Adipocyte (in vitro differentiated cells): Measurements from ENCODE around the gene MYL12A.
A peak's percentile ranks its signal among the peaks of the same experiment; 100 is the strongest.

ENCODE experiments used
- DNase-seq: peaks from one replicate; pipeline ENCODE4 v3.0.0-alpha.2; 2015; ENCODE audit warnings: low read depth
- H3K27me3 ChIP-seq: replicated peaks from 2 replicates; pipeline ENCODE4 v1.7.0; 2013; ENCODE audit warnings: mild to moderate bottlenecking, low read length, moderate library complexity; ENCODE audit not compliant: control insufficient read depth, insufficient read depth
- H3K36me3 ChIP-seq: 2 replicates; pipeline ENCODE4 v1.7.0; 2013; ENCODE audit warnings: low read length, mild to moderate bottlenecking, moderate library complexity; ENCODE audit not compliant: control insufficient read depth, insufficient read depth, severe bottlenecking
- H3K4me1 ChIP-seq: 2 replicates; pipeline ENCODE4 v1.7.0; 2013; ENCODE audit warnings: mild to moderate bottlenecking, low read length, moderate library complexity; ENCODE audit not compliant: control insufficient read depth, insufficient read depth
- H3K4me3 ChIP-seq: 2 replicates; pipeline ENCODE4 v1.7.0; 2013; ENCODE audit warnings: mild to moderate bottlenecking, low read length, moderate library complexity
- H3K9ac ChIP-seq: 2 replicates; pipeline ENCODE4 v1.7.0; 2013; ENCODE audit warnings: mild to moderate bottlenecking, low read length, moderate library complexity
- H3K9me3 ChIP-seq: 2 replicates; pipeline ENCODE4 v1.7.0; 2013; ENCODE audit warnings: mild to moderate bottlenecking, low read length, moderate library complexity; ENCODE audit not compliant: control insufficient read depth

Gene MYL12A

GRCh38 chr18:3294435-3295080, 47.0 kb downstream of the MYL12A start:
- Histone ChIP-seq H3K27me3 (no peaks in the 10 kb centered on the region), H3K4me3 (no peak overlapping the region), H3K36me3 (no peaks in the 10 kb centered on the region), H3K9ac (no peak overlapping the region), H3K9me3 (peaks cover 7% of the 10 kb centered on the region), H3K4me1 (peaks cover 13% of the 10 kb centered on the region)
- no peak for DNase-seq

GRCh38 chr18:3297025-3297984, 49.7 kb downstream of the MYL12A start:
- Histone ChIP-seq H3K9me3 (no peaks in the 10 kb centered on the region), H3K27me3 (no peaks in the 10 kb centered on the region), H3K4me3 (peak overlapping the region; percentile 73), H3K36me3 (no peaks in the 10 kb centered on the region), H3K4me1 (peaks cover 13% of the 10 kb centered on the region), H3K9ac (no peak overlapping the region)
- DNase-seq, result peak; percentile 66

DNA sequence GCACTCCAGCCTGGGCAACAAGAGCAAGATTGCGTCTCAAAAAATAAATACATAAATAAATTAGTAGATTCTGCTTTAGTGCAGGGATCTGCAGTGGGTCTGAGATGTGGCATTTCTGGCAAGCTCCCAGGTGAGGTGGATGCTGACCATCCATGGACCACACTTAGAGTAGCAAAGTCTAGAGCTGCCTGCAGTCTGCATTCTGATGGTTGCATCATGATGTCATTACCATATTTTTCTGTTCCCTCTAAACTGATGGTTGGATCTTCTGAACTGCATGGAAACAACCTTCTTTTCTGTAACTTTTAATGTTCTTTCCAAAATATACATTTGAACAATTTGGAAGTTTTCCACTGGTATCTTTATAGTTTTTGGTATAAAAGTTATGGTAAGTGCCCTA, 57.2 kb downstream of the MYL12A start:
- Histone ChIP-seq H3K27me3 (no peaks in the 10 kb centered on the region), H3K4me3 (no peak overlapping the region)
- DNase-seq, result no peak

GRCh38 chr18:3305354-3305762, 57.8 kb downstream of the MYL12A start:
- DNase-seq, result peak; percentile 86
- peaks cover 14% of the 10 kb centered on the region for H3K4me1 ChIP-seq
- H3K36me3 ChIP-seq, result no peaks in the 10 kb centered on the region
- H3K4me3 ChIP-seq, result no peak overlapping the region
- H3K9me3 ChIP-seq, result no peaks in the 10 kb centered on the region
- H3K9ac ChIP-seq, result no peak overlapping the region
- H3K27me3 ChIP-seq, result no peaks in the 10 kb centered on the region

More for the DNA sequence above, 57.2 kb downstream of the MYL12A start:
- Histone ChIP-seq H3K4me1 (peaks cover 14% of the 10 kb centered on the region), H3K9ac (no peak overlapping the region), H3K9me3 (no peaks in the 10 kb centered on the region), H3K36me3 (no peaks in the 10 kb centered on the region)
